Keratinocyte (primary cell): ENCODE measurements around the gene EGR4.

Source experiments
- EZH2 ChIP-seq: IDR thresholded peaks from one replicate; pipeline ENCODE4 v1.6.1; 2012; ENCODE audit warnings: inconsistent platforms, mild to moderate bottlenecking, low read length, moderate library complexity
- TF ChIP-seq, protein P1 (sequence below), 3 experiments: IDR thresholded peaks in 1 of 3; conservative IDR thresholded peaks in 1 of 3; optimal IDR thresholded peaks in 1 of 3; 2 replicates in 2 of 3; 3 replicates in 1 of 3; pipeline versions ENCODE3 to v1.5.1; 2011; ENCODE audit warnings: low read length in 3 of 3, mild to moderate bottlenecking in 3 of 3, moderate library complexity in 2 of 3, control low read depth in 1 of 3, inconsistent platforms in 1 of 3; ENCODE audit not compliant: insufficient read depth in 2 of 3; ENCODE audit errors: extremely low read depth in 1 of 3

DNA sequence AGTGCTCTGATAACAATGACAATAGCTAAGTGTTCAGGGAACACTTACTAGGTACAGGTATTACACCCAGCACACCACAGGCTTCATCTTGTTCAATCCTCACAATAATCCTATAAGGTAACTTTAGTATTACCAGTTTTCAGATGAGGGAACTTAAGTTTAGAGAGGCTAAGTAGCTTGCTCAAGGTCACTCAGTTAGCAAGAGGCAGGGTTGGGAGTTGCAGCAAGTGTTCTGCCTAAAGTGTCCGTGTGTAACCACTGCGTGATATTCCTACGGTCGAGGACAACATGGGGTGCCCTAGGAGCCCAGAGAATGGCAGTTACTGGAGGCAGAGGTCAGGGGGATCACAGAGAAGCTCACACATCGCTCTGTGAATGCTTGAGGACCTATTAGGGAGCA lies 30.2 kb upstream of the EGR4 start:
- TF ChIP-seq, protein P1, sequence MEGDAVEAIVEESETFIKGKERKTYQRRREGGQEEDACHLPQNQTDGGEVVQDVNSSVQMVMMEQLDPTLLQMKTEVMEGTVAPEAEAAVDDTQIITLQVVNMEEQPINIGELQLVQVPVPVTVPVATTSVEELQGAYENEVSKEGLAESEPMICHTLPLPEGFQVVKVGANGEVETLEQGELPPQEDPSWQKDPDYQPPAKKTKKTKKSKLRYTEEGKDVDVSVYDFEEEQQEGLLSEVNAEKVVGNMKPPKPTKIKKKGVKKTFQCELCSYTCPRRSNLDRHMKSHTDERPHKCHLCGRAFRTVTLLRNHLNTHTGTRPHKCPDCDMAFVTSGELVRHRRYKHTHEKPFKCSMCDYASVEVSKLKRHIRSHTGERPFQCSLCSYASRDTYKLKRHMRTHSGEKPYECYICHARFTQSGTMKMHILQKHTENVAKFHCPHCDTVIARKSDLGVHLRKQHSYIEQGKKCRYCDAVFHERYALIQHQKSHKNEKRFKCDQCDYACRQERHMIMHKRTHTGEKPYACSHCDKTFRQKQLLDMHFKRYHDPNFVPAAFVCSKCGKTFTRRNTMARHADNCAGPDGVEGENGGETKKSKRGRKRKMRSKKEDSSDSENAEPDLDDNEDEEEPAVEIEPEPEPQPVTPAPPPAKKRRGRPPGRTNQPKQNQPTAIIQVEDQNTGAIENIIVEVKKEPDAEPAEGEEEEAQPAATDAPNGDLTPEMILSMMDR (optimal IDR thresholded peaks at IDR 0.05 in 1 of 3, IDR thresholded peaks at IDR 0.05 in 1 of 3, conservative IDR thresholded peaks at IDR 0.05 in 1 of 3; ENCODE audit: extremely low read depth in 1 of 3, insufficient read depth in 2 of 3, low read length in 3 of 3): no peak
- no peak for TF ChIP-seq EZH2
